Stimulated activated CD4-positive, alpha-beta T cell treated with anti-CD3 and anti-CD28 coated beads, Interleukin-15, amount 100 ng/mL, for 48 hours (primary cell): ENCODE data around the gene MCU.
"Not testable (repeated sequence)": the region's sequence is repeated elsewhere in the genome, so short reads cannot be mapped to it uniquely, and the experiment has no call there.

Experiments
- DNase-seq, 2 donors: peaks; one replicate each; pipeline ENCODE4 v3.0.0-alpha.2; 2020; ENCODE audit warnings: low read depth in 2 of 2

The MCU gene

GRCh38 chr10:72761498-72761897, 69.6 kb downstream of the MCU start:
- no peak for DNase-seq

GRCh38 chr10:72762042-72762441, 70.1 kb downstream of the MCU start:
- DNase-seq, result no peak

- DNase-seq, result no peak
These were observed 71.3 kb downstream of the MCU start for GRCh38 chr10:72763201-72763600.

- DNase-seq, result no peak
These were observed 72.2 kb downstream of the MCU start for GRCh38 chr10:72764151-72764550.

- no peak for DNase-seq
These were observed 73.3 kb downstream of the MCU start for GRCh38 chr10:72765051-72765745.

GRCh38 chr10:72771195-72771594, 79.3 kb downstream of the MCU start:
- DNase-seq, result not testable (repeated sequence)

- DNase-seq, result no peak
These were observed 80.1 kb downstream of the MCU start for GRCh38 chr10:72772031-72772430.

- no peak for DNase-seq
These were observed 87.9 kb downstream of the MCU start for GRCh38 chr10:72779874-72780273.

GRCh38 chr10:72782649-72783330, 90.8 kb downstream of the MCU start:
- no peak for DNase-seq

GRCh38 chr10:72783410-72783833, 91.5 kb downstream of the MCU start:
- DNase-seq, result no peak

- DNase-seq, result no peak
These were observed 92.8 kb downstream of the MCU start for GRCh38 chr10:72784551-72785351.

- no peak for DNase-seq
These were observed 93.5 kb downstream of the MCU start for GRCh38 chr10:72785409-72785808.

- DNase-seq, result no peak
These were observed 98.5 kb downstream of the MCU start for GRCh38 chr10:72790216-72790990.

GRCh38 chr10:72792288-72792687, 100.3 kb downstream of the MCU start:
- no peak for DNase-seq

GRCh38 chr10:72793752-72794151, 101.8 kb downstream of the MCU start:
- DNase-seq, result no peak

GRCh38 chr10:72794260-72794659, 102.3 kb downstream of the MCU start:
- no peak for DNase-seq

- DNase-seq, result no peak
These were observed 104.1 kb downstream of the MCU start for GRCh38 chr10:72796042-72796441.

GRCh38 chr10:72796538-72796937, 104.6 kb downstream of the MCU start:
- no peak for DNase-seq

- no peak for DNase-seq
These were observed 108.2 kb downstream of the MCU start for GRCh38 chr10:72800000-72800740.

- DNase-seq, result no peak
These were observed 108.8 kb downstream of the MCU start for GRCh38 chr10:72800741-72801092.

GRCh38 chr10:72801263-72801868, 109.4 kb downstream of the MCU start:
- DNase-seq, result no peak
